GM12801 (cell line): Measurements from ENCODE around the gene PCNX1.

Experiments used
- TF ChIP-seq, protein P1 (sequence below): IDR thresholded peaks from one replicate; pipeline ENCODE4 v1.5.1; 2011; ENCODE audit warnings: control low read depth; ENCODE audit not compliant: insufficient read length; ENCODE audit errors: extremely low read depth

The PCNX1 gene

DNA sequence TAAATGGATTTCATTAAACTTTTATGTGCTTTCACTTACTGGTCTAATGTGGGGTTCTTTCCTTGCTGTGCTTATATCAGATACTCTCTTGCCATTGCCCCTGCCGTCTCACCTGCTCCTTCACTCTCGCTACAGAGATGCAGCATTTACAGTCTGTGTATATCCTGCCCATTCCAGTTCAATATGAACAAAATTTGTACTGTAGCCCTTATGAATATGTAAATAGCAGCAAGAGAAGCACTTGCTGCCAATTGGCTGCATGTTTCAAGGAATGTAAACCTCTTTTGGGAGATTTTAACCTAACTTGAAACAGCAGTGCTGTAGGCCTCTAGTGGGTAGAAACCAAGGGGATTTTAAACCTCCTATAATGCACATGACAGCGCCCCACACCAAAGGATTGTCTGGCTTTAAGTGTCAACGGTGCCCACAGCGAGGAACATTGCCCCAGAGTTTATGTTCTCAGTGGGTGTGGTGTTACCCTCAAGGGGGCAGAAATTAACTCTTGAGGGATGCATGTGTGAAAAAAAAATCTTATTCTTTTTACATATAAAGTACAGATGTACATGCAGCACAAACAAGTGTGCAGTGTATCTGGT lies 19.1 kb downstream of the PCNX1 start:
- TF ChIP-seq, protein P1, sequence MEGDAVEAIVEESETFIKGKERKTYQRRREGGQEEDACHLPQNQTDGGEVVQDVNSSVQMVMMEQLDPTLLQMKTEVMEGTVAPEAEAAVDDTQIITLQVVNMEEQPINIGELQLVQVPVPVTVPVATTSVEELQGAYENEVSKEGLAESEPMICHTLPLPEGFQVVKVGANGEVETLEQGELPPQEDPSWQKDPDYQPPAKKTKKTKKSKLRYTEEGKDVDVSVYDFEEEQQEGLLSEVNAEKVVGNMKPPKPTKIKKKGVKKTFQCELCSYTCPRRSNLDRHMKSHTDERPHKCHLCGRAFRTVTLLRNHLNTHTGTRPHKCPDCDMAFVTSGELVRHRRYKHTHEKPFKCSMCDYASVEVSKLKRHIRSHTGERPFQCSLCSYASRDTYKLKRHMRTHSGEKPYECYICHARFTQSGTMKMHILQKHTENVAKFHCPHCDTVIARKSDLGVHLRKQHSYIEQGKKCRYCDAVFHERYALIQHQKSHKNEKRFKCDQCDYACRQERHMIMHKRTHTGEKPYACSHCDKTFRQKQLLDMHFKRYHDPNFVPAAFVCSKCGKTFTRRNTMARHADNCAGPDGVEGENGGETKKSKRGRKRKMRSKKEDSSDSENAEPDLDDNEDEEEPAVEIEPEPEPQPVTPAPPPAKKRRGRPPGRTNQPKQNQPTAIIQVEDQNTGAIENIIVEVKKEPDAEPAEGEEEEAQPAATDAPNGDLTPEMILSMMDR, result no peak

GRCh38 chr14:70931008-70931407 lies 23.7 kb downstream of the PCNX1 start:
- TF ChIP-seq, protein P1, result no peak

GRCh38 chr14:70934084-70934483 lies 26.8 kb downstream of the PCNX1 start:
- TF ChIP-seq, protein P1, result no peak

DNA sequence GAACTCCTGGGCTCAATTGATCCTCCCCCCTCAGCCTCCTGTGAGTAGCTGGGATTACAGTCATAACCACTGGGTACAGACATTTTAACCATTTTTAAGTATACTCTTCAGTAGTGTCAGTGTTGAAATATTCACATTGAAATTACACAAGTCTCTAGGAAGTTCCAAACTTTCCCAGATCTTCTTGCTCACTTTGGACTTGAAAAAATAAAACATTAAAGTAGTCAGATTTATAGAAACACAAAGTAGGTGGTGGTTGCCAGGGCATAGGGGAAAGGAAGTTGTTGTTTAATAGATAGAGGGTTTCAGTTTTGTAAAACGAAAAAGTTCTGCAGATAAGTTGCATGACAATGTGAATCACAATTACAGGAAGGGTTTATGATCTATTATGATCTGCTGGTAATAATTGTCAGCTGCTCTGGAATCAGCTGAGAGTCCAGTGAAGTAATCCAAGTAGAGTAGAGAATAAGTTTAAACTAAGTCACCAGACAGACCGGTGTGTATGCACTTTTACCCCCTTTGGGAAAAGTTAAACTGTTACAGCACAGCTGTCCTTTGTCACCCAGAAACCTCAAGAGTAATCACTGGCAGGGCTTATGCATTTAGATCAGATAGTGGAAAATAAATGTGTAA lies 27.4 kb downstream of the PCNX1 start:
- TF ChIP-seq, protein P1, result no peak

DNA sequence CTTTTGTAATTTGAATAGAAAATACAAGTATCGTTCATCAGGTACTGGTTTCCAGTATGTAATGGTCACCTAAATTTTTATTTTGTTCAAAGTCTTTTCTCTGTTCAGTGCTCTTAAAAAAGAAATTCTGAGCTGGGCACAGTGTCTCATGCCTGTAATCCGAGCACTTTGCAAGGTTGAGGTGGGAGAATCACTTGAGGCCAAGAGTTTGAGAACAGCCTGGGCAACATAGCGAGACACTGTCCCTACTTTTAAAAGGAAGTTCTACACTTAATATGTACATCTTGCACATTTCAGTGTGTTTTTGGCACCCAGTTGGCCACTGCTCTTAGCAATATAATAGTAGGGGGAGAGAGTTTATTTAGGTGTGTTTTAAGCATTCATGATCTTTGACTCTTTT lies 27.9 kb downstream of the PCNX1 start:
- TF ChIP-seq, protein P1, result no peak

GRCh38 chr14:70942342-70942706 lies 35.1 kb downstream of the PCNX1 start:
- TF ChIP-seq, protein P1, result no peak

DNA sequence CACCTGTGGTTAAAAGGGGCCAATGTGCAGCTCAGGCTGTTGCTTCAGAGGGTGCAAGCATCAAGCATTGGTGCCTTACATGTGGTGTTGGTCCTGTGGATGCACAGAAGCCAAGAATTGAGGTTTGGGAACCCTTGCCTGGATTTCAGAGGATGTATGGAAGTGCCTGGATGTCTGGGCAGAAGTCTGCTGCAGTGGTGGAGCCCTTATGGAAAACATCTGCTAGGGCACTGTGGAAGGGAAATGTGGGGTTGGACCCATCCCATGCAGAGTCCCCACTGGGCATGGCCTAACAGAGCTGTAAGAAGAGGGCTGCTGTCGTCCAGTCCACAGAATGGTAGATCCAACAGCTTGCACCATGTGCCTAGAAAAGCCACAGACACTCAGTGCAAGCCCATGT lies 36.6 kb downstream of the PCNX1 start:
- TF ChIP-seq, protein P1, result no peak
